ENCODE data around the gene EFCAB13. TPM values are rescaled to one million over a fixed set of nuclear protein-coding genes. Genes with fewer than 3 reads are reported as not detected.

EFCAB13 gene
- polyA plus RNA-seq, 2 of the 4 experiments (the other 2 are of a cell fraction): 2.9 to 6.0 TPM

DNA sequence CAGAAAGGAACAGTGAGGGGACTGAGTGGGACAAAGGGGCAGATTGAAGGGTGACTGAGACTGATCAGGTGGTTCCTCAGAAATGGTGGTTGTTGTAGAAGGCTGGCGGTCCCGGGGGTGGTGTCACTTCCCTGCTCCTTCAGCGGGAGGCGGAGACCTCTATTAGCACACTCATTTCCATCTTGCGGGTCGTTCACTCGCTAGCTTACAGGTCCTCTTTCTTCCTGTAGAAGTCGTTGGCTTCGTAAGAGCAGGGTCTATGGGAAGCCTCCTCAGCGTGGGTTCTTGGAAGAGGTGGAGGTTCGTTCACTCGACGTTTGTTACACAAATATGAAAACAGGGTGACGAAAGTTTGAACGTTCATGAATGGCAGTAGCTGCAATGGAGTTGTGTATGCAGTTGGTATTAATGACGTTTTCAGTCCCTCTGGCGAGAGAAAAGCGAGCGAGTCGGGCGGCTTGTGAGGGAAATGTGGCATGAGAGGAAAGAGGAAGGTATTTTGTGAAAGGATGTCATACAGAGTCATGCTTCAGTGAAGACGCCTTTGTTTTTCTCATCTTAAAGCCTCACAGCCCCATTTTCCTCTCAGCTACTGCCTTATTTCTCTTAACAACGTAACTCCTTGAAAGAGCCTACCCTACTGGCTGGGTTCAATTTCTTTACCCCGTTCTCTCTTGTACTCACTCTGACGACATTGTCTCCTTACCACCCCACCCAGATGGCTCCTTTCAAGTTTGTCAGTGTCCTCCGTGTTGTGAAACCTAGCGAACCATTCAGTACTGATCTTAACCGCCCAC lies 667 bp downstream of the EFCAB13 start (continued):
- TF ChIP-seq, protein P1, sequence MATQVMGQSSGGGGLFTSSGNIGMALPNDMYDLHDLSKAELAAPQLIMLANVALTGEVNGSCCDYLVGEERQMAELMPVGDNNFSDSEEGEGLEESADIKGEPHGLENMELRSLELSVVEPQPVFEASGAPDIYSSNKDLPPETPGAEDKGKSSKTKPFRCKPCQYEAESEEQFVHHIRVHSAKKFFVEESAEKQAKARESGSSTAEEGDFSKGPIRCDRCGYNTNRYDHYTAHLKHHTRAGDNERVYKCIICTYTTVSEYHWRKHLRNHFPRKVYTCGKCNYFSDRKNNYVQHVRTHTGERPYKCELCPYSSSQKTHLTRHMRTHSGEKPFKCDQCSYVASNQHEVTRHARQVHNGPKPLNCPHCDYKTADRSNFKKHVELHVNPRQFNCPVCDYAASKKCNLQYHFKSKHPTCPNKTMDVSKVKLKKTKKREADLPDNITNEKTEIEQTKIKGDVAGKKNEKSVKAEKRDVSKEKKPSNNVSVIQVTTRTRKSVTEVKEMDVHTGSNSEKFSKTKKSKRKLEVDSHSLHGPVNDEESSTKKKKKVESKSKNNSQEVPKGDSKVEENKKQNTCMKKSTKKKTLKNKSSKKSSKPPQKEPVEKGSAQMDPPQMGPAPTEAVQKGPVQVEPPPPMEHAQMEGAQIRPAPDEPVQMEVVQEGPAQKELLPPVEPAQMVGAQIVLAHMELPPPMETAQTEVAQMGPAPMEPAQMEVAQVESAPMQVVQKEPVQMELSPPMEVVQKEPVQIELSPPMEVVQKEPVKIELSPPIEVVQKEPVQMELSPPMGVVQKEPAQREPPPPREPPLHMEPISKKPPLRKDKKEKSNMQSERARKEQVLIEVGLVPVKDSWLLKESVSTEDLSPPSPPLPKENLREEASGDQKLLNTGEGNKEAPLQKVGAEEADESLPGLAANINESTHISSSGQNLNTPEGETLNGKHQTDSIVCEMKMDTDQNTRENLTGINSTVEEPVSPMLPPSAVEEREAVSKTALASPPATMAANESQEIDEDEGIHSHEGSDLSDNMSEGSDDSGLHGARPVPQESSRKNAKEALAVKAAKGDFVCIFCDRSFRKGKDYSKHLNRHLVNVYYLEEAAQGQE (IDR thresholded peaks at IDR 0.05): no peak; the same call in 1 of the 2 replicates
- TF ChIP-seq EHF (CRISPR knock-in tag; IDR thresholded peaks at IDR 0.05) (0 out of 2 replicates have a peak, but pooled peaks have one; percentile 30), TP53 (CRISPR knock-in tag; IDR thresholded peaks at IDR 0.05) (no peak; the same call in 1 of the 2 replicates)

DNA sequence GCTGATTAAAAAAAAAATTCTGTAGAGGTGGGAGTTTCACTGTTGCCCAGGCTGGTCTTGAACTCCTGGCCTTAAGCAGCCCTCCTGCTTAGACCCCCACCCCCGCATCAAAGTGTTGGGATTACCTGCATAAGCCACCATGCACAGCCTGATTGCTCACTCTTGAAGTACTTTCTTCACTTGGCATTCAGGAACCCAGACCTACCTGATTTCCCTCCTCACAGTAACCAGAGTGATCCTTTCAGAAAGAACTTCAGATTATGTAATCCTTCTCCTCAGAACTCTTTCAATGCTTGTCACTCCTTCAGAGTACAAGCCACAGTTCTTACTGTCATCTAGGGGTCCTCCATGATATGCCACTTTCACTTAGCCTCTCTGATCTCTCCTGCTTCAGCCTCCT lies 1.4 kb downstream of the EFCAB13 start:
- CTCF ChIA-PET: interaction anchor here (1.2 to 2.7 kb wide), 4 partner anchors 8 to 132 kb away, joined by 5 to 13 read pairs (median 8); no protein-coding TSS in a partner anchor
- peak overlapping the region; percentile 98 for H3K4me2 ChIP-seq
- TF ChIP-seq USF2 (IDR thresholded peaks at IDR 0.05) (no peak), MAFK (IDR thresholded peaks at IDR 0.05; ENCODE audit: partially characterized antibody) (no peak), RCOR1 (IDR thresholded peaks at IDR 0.05; ENCODE audit: low read depth, low read length) (no peak), POLR2AphosphoS2 (conservative IDR thresholded peaks at IDR 0.05; ENCODE audit: low read length) (no peak), KDM5A (IDR thresholded peaks at IDR 0.05) (no peak), KDM1A (IDR thresholded peaks at IDR 0.05; ENCODE audit: low read depth) (no peak), HOXB13 (CRISPR knock-in tag; IDR thresholded peaks at IDR 0.05; ENCODE audit: low read depth) (no peak), HOXA7 (CRISPR knock-in tag; IDR thresholded peaks at IDR 0.05) (no peak), RARB (CRISPR knock-in tag; IDR thresholded peaks at IDR 0.05) (no peak), JUN (IDR thresholded peaks at IDR 0.05) (no peak), HOXB5 (CRISPR knock-in tag; IDR thresholded peaks at IDR 0.05) (no peak), CEBPB (IDR thresholded peaks at IDR 0.05) (no peak), SMC3 (IDR thresholded peaks at IDR 0.05) (no peak), NPAS2 (CRISPR knock-in tag; IDR thresholded peaks at IDR 0.05; ENCODE audit: borderline replicate concordance) (no peak), HES2 (IDR thresholded peaks at IDR 0.05) (no peak), HEYL (CRISPR knock-in tag; IDR thresholded peaks at IDR 0.05) (no peak), HMGXB4 (CRISPR knock-in tag; IDR thresholded peaks at IDR 0.05; ENCODE audit: borderline replicate concordance) (no peak), CBX2 (IDR thresholded peaks at IDR 0.05; ENCODE audit: borderline replicate concordance, low read depth) (no peak), CHD4 (IDR thresholded peaks at IDR 0.05; ENCODE audit: borderline replicate concordance) (no peak)
- TF ChIP-seq, protein P2, sequence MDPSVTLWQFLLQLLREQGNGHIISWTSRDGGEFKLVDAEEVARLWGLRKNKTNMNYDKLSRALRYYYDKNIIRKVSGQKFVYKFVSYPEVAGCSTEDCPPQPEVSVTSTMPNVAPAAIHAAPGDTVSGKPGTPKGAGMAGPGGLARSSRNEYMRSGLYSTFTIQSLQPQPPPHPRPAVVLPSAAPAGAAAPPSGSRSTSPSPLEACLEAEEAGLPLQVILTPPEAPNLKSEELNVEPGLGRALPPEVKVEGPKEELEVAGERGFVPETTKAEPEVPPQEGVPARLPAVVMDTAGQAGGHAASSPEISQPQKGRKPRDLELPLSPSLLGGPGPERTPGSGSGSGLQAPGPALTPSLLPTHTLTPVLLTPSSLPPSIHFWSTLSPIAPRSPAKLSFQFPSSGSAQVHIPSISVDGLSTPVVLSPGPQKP (IDR thresholded peaks at IDR 0.05; ENCODE audit: low read depth, low read length): no peak
- peak overlapping the region; percentile 91 to 97 for H3K27ac ChIP-seq
- no peak for FAIRE-seq
- no peak for ATAC-seq
- DNase-seq (ENCODE audit: low read depth in 1 of 2, low spot score in 1 of 2): no peak
- POLR2A ChIA-PET: interaction anchor here (0.6 to 1.8 kb wide), 4 partner anchors 16 to 324 kb away, joined by 3 to 10 read pairs (median 4); partner anchors contain the start of gene KPNB1
- 95% methylated on average over 1 of the region's 1 CpG for WGBS (ENCODE audit: missing lambda C conversion rate)
- peaks cover 10% of the 10 kb centered on the region; the same call in 2 of the 3 replicates for H3K4me1 ChIP-seq
- H3K4me3 ChIP-seq: peak overlapping the region; percentile 80
- H3K9me3 ChIP-seq: peaks cover 14% of the 10 kb centered on the region

All from A549 (cell line).